GM19468 (cell line): Measurements from ENCODE around the gene SLC39A1.
"Not testable (repeated sequence)": the region's sequence is repeated elsewhere in the genome, so short reads cannot be mapped to it uniquely, and the experiment has no call there.

ENCODE experiments used
- ATAC-seq: cut with Tn5 transposase; IDR thresholded peaks from one replicate; pipeline ENCODE4 v1.9.1; 2021; ENCODE audit warnings: mild to moderate bottlenecking, moderate library complexity, moderate number of reproducible peaks; ENCODE audit not compliant: unreplicated experiment; ENCODE audit errors: extremely low read depth

The SLC39A1 gene

GRCh38 chr1:153963030-153963849, at the start of gene SLC39A1:
Gene SLC39A1 (minus strand): TSS chr1:153963537. CDS start chr1:153962715, 822 bp downstream.
- no peak for ATAC-seq

GRCh38 chr1:154012543-154012942, 49.2 kb upstream of the SLC39A1 start:
- ATAC-seq: not testable (repeated sequence)

- ATAC-seq: no peak
Measured at GRCh38 chr1:154012129-154012528, 48.8 kb upstream of the SLC39A1 start.

- no peak for ATAC-seq
Measured at GRCh38 chr1:154006136-154006535, 42.8 kb upstream of the SLC39A1 start.

- ATAC-seq: no peak
Measured at GRCh38 chr1:154000420-154000819, 37.1 kb upstream of the SLC39A1 start.

- not testable (repeated sequence) for ATAC-seq
Measured at GRCh38 chr1:153996882-153997281, 33.5 kb upstream of the SLC39A1 start.

- no peak for ATAC-seq
Measured at GRCh38 chr1:153995640-153996039, 32.3 kb upstream of the SLC39A1 start.

GRCh38 chr1:153995202-153995601, 31.9 kb upstream of the SLC39A1 start:
- no peak for ATAC-seq

GRCh38 chr1:153991806-153992205, 28.5 kb upstream of the SLC39A1 start:
- no peak for ATAC-seq

GRCh38 chr1:153991151-153991630, 27.9 kb upstream of the SLC39A1 start:
- no peak for ATAC-seq

GRCh38 chr1:153990468-153991150, 27.3 kb upstream of the SLC39A1 start, which contains the start of gene RPS27:
Gene RPS27 (plus strand): TSS chr1:153990762. CDS start chr1:153990797, 35 bp downstream.
- ATAC-seq: peak; percentile 54

GRCh38 chr1:153987621-153988020, 24.3 kb upstream of the SLC39A1 start:
- no peak for ATAC-seq

- ATAC-seq: no peak
Measured at GRCh38 chr1:153985941-153986761, 22.8 kb upstream of the SLC39A1 start, which contains the start of gene RAB13. Gene RAB13 (minus strand): TSS chr1:153986339. CDS start chr1:153986236, 103 bp downstream.

- no peak for ATAC-seq
Measured at GRCh38 chr1:153985341-153985912, 22.1 kb upstream of the SLC39A1 start.

GRCh38 chr1:153984123-153984894, 21.0 kb upstream of the SLC39A1 start:
- no peak for ATAC-seq

GRCh38 chr1:153981735-153982134, 18.4 kb upstream of the SLC39A1 start:
- ATAC-seq: not testable (repeated sequence)

- not testable (repeated sequence) for ATAC-seq
Measured at GRCh38 chr1:153979091-153979490, 15.8 kb upstream of the SLC39A1 start.

GRCh38 chr1:153978274-153978909, 15.1 kb upstream of the SLC39A1 start:
- no peak for ATAC-seq
